GM12892 (cell line): ENCODE data around the gene SLC25A36.

Experiments used
- POLR2A ChIP-seq: IDR thresholded peaks from 2 replicates; pipeline ENCODE4 v1.6.1; 2011; ENCODE audit warnings: low read depth, low read length, control low read depth
- TAF1 ChIP-seq: IDR thresholded peaks from 2 replicates; pipeline ENCODE4 v1.6.1; 2011; ENCODE audit warnings: low read depth, mild to moderate bottlenecking, control low read depth, low read length, borderline replicate concordance

DNA sequence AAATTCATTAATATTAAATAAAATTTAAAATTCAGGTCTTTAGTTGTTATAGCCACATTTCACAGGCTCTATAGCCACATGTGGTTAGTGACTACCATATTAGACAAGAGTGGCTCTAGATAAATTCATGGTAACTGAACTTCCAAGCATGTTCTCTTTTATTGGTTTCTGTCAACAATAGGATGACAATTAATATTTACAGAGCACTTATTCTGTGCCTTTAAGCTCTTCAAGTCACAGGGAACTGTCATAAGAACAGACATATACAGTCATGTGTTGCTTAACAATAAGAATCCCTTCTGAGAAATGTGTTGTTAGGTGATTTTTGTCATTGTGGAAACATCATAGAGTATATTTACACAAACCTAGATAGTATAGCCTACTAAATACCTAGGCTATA is 38.8 kb upstream of the SLC25A36 start:
- TF ChIP-seq POLR2A = no peak
- TF ChIP-seq TAF1 = no peak
